Right hindlimb (tissue), 1 donor: ENCODE measurements around the gene SLC24A4.

Experiments
- DNase-seq: peaks from one replicate; pipeline ENCODE4 v3.0.0-alpha.2; 2018

Gene SLC24A4

DNA sequence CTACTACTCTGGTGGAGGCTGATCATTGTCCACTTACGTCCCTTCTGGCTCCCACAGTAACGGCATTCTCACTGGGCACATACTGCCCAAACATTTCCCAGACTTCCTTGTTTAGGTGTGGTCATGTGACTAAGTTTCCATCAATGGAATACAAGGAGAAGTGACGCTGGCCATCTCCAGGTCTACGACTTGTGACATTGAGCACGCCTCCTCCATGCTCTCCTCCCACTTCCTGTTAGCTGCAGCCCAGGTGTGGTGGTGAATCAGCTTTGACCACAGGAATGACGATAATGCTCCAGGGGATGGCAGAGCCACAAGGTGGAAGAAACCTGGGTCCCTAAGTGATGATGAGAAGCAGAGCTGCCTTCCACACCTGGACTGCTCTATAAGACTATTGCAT lies 6.0 kb upstream of the SLC24A4 start:
- DNase-seq, result no peak

GRCh38 chr14:92317511-92317910 lies 5.5 kb upstream of the SLC24A4 start:
- no peak for DNase-seq

DNA sequence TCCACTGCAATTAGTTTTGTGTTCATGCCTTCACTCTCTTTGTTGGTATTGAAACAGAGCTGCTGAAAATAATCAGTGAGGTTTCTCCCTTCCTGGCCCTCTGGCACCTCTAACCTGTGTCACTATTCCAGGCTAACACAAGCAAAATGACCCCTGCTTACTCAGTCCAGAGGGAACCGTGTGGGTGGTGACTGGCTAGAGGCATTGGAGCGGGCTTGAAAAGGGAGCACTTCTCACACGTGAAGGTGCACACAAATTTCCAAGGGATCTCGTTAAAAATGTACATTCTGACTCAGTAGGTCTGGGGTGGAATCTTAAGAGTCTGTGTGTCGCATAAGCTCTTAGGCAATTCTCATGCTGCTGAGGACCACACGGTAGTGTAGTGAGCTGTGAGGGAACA lies 1.3 kb upstream of the SLC24A4 start:
- no peak for DNase-seq

GRCh38 chr14:92322516-92322915 lies 449 bp upstream of the SLC24A4 start:
- DNase-seq, result no peak

DNA sequence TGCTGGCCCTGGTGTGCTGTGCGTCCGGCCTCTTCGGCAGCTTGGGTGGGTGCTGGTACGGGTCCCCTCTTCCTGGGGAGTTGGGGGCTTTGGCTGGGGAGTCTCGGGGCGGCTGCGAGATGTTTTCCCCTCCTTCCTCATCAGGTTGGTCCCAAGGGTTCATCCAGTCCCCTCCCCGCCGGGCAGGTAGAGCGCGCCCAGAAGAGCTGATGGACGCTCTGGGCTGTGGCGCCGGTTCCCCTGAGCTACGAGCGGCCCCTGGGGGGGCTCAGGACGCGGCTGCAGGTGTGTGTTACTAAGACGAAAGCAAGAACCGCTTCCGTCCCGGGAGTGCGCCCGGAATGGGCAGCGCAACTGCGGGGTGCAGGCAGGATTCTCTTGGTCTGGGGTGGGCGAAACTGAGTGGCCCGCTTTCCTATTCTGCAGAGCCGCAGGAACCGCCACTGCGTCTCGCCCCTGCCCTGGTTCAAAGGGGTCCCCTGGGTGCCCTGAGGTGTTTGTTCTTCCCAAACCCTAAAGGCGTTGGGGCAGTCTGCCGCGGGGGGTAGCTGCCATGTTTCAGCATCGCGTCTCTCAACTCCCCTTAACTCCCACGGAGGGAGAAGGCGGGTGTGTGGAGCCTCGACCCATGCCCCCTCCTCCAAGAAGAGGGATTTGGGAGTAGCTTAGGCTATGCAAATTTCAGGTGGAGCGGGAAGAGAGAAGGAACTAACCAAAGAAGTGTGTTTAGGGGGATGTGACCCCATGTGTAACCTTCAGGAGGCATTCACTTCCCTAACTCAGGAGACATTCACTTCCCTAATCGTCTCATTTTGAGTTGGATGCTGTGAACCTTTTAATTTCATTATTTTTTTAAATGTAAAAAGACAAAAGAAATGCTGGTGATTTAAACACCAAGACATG lies 1.2 kb downstream of the SLC24A4 start:
- no peak for DNase-seq

- DNase-seq, result no peak
Observed at GRCh38 chr14:92325835-92326234, 2.9 kb downstream of the SLC24A4 start.

- DNase-seq, result no peak
Observed at GRCh38 chr14:92328664-92329255, 5.8 kb downstream of the SLC24A4 start.

- no peak for DNase-seq
Observed at GRCh38 chr14:92334050-92334449, 11.1 kb downstream of the SLC24A4 start.

DNA sequence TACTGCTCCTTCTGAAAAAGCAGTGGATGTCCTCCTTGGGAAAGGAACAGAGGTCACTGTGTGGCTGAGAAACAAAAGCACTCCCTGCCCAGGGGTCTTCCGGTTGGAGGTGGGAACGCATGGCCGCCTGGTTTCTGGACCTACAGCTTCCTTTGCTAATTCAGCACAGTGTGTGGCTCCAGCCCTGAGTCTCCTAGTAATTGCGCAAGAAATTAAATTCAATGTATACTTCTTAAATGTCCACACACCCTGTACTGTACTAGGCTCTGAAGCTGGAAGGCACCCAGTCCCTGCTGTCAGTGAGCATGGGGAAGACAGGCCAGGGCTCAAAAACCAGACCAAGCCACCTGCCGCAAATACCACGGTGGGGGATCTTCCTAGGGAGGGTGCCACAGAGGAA lies 13.4 kb downstream of the SLC24A4 start:
- DNase-seq, result no peak

- no peak for DNase-seq
Observed at GRCh38 chr14:92339426-92339825, 16.5 kb downstream of the SLC24A4 start.

DNA sequence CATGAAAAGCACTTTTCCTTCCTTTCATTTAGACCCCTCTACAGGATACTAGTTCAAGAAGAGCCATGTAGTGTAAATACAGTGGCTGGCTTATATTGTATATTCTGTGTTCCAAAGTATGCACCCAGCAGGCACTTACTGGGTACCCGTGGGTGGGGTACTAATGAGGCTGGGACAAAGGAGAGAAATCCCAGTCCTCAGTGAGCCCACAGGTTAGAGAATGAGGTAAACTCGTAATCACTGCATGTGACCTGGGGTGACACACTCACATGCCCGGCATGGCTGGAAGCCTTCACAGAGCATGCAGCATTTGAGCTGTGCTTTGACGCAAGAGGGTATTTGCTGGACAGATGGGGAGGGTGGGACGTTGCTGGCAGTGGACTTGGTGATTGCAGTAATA lies 17.1 kb downstream of the SLC24A4 start:
- no peak for DNase-seq

GRCh38 chr14:92340931-92341330 lies 18.0 kb downstream of the SLC24A4 start:
- DNase-seq, result no peak

GRCh38 chr14:92341791-92342190 lies 18.8 kb downstream of the SLC24A4 start:
- no peak for DNase-seq

DNA sequence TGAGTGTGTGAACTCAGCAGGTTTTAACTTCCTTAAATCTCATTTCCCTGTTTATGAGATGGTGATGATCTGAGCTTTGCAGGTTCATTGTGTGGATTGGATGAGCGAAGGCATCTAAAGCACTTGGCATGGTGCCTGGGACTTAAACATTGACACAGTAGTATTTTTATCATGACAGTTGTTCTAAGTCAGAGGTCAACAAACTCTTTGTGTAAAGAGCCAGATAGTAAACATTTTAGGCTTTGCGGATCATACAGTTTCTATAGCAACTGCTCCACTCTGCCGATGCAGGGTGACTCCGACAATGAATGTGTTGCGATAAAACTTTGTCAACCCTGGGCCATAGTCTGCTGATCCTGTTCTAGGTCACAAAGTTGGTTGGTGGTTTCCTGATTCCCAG lies 25.2 kb downstream of the SLC24A4 start:
- DNase-seq, result no peak

DNA sequence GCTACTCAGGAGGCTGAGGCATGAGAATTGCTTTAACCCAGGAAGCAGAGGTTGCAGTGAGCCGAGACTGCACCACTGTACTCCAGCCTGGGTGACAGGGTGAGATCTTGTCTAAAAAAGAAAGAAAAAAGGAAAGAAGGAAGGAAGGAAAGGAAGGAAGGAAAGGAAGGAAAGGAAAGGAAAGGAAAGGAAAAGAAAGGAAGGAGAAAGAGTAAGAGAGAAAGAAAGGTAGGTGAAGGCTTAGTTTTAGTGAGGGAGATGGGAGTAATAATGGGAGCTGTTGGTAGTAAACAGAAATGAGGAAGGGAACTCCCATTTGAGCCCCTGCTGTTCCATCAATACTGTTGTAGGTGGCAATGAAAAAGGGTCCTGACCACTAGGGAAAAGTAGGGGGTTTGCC lies 28.8 kb downstream of the SLC24A4 start:
- DNase-seq, result no peak

- DNase-seq, result no peak
Observed at GRCh38 chr14:92352158-92352985, 29.4 kb downstream of the SLC24A4 start.

DNA sequence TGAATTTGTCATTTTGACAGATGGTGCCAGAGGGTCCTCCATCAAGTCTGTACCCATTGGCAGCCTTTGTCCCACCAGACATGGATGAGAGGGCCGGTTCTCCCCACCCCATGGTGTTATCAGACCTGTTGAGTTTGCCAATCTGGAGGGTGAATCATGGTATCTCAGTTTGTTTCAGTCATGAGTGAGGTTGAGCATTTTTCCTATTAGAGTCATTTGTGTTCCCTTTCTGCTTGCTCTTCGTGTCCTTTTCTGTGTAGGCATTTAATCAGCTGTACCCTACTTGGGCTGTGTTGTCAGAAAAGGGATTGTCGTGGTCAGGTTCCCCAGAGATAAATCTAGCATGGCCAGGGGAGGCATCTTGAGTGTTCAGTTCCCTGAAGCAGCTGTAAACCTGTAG lies 30.5 kb downstream of the SLC24A4 start:
- DNase-seq, result no peak

- no peak for DNase-seq
Observed at GRCh38 chr14:92356677-92357076, 33.7 kb downstream of the SLC24A4 start.

- DNase-seq, result no peak
Observed at GRCh38 chr14:92360651-92361370, 37.8 kb downstream of the SLC24A4 start.

DNA sequence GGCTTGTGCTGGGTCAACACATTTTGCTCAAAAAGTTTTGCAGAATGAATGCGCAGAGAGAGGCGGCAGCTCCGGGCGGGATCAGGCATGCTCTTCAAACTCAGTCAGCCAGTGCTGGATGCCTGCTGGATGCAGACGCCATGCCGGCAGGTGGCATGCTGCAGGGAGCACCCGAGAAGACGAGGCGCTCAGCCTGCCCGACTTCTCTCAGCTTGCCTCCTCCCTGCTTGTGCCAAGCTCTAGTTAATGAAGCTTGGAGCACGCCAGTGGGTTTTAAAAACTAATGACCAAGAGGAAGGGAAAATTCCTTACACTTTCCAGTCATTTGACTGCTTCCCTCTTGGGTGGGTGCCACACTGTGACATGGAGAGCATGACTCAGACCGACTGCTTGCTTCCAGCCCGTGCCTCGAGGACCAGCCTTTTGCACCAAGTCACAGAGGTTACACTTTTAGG lies 39.8 kb downstream of the SLC24A4 start:
- peak; percentile 59 for DNase-seq

- DNase-seq, result no peak
Observed at GRCh38 chr14:92366237-92366636, 43.3 kb downstream of the SLC24A4 start.

- no peak for DNase-seq
Observed at GRCh38 chr14:92368001-92368400, 45.0 kb downstream of the SLC24A4 start.

DNA sequence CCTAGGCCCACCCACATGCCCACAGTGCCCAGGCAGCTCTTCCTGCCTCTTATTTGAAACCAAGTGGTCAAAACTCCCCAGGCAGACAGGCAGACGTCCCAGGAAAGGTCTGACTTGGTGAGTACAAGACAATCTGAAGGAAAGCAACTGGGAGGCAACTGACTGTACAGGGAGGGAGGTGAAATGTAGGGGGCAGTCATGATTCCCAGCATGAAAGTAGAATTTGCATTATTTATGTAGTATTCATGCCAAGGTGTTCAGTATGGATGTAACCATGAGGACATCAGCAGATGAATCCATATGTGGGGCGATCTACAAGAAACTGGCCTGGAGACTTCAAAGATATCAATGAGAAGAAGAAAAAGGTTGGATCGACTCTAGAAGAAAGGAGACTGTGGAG lies 46.1 kb downstream of the SLC24A4 start:
- DNase-seq, result no peak
